Activated naive CD4-positive, alpha-beta T cell treated with anti-CD3 and anti-CD28 coated beads, Interleukin-2, amount 50 U/mL, for 16 hours (primary cell): ENCODE results near the gene GTPBP2.
"Not testable (repeated sequence)": the region's sequence is repeated elsewhere in the genome, so short reads cannot be mapped to it uniquely, and the experiment has no call there.

Source experiments
- DNase-seq: peaks from one replicate; pipeline ENCODE4 v3.0.0-alpha.2; 2020

Gene GTPBP2

GRCh38 chr6:43623880-43624785 lies 4.9 kb downstream of the GTPBP2 start:
- no peak for DNase-seq

GRCh38 chr6:43622541-43622940 lies 6.5 kb downstream of the GTPBP2 start:
- no peak for DNase-seq

GRCh38 chr6:43621836-43622180 lies 7.3 kb downstream of the GTPBP2 start:
- DNase-seq, result no peak

GRCh38 chr6:43621078-43621835 lies 7.8 kb downstream of the GTPBP2 start:
- no peak for DNase-seq

GRCh38 chr6:43616725-43617472 lies 12.2 kb downstream of the GTPBP2 start:
- DNase-seq, result no peak

GRCh38 chr6:43614396-43614730 lies 14.7 kb downstream of the GTPBP2 start:
- DNase-seq, result no peak

GRCh38 chr6:43613721-43614395 lies 15.2 kb downstream of the GTPBP2 start:
- no peak for DNase-seq

- no peak for DNase-seq
Measured at GRCh38 chr6:43610431-43610830, 18.6 kb downstream of the GTPBP2 start.

GRCh38 chr6:43609402-43609801 lies 19.7 kb downstream of the GTPBP2 start:
- no peak for DNase-seq

- no peak for DNase-seq
Measured at GRCh38 chr6:43608807-43609206, 20.3 kb downstream of the GTPBP2 start.

GRCh38 chr6:43608310-43608763 lies 20.7 kb downstream of the GTPBP2 start:
- peak; percentile 59 for DNase-seq

- DNase-seq, result no peak
Measured at GRCh38 chr6:43606019-43606418, 23.0 kb downstream of the GTPBP2 start.

- no peak for DNase-seq
Measured at GRCh38 chr6:43604174-43604573, 24.9 kb downstream of the GTPBP2 start.

- no peak for DNase-seq
Measured at GRCh38 chr6:43600595-43600994, 28.5 kb downstream of the GTPBP2 start.

- no peak for DNase-seq
Measured at GRCh38 chr6:43593938-43594337, 35.1 kb downstream of the GTPBP2 start.

- not testable (repeated sequence) for DNase-seq
Measured at GRCh38 chr6:43589564-43589963, 39.5 kb downstream of the GTPBP2 start.

- DNase-seq, result no peak
Measured at GRCh38 chr6:43588194-43588593, 40.9 kb downstream of the GTPBP2 start.

GRCh38 chr6:43584892-43585570 lies 44.0 kb downstream of the GTPBP2 start:
- no peak for DNase-seq

GRCh38 chr6:43582911-43583310 lies 46.2 kb downstream of the GTPBP2 start:
- DNase-seq, result no peak

GRCh38 chr6:43579171-43579570 lies 49.9 kb downstream of the GTPBP2 start:
- DNase-seq, result no peak

- no peak for DNase-seq
Measured at GRCh38 chr6:43578748-43579147, 50.3 kb downstream of the GTPBP2 start.
